ENCODE data around the gene NOD2.

NOD2 gene

DNA sequence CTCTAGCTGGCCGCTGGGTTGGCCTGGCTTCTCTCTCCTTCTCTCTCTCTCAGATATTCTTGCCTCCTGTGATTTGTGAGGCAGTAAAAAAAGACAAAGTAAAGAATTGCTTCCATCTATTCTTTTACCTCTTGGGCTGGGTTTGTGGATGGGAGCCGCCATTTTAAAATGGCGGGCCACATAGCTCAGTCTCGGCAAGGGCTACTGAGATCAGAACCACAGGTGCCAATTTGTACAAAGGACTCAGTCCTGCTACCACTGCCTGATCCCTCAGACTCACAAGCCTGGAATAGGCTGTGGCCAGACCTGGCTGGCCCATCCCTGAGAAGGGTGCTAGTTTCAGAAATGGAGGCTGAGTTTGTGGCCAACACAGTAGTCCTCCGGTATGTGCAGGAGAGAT lies 24.1 kb downstream of the NOD2 start:
- no peak for DNase-seq (ENCODE audit: low read depth)

DNA sequence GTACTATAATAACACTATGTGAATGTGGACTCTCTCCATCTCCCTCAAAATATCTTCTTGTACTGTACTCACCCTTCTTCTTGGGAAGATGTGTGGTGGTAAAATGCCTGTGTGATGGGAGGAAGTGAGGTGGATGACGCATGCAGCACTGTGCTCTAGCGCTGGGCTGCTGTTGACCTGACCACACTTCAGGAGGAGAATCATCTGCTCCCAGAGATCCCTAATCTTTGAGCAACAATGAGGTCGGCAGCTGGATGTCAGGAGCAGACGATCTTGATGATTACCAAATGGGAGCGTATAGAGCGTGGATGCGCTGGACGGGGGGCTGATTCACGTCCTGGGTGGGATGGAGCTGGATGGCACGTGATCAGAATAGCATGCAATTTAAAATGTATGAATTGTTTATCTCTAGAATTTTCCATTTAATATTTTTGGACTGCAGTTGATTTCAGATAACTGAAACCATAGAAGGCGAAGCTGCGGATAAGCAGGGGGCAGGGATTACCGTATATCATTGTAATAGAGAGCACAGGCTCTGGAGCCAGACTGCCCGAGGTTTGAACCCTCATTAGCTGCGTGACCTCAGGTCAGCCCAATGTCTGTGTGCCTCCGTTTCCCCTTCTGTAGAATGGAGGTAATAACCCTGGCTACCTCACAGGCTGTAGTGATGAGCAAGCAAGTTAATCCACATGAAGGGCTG lies 24.8 kb downstream of the NOD2 start:
- DNase-seq (ENCODE audit: low read depth): no peak

DNA sequence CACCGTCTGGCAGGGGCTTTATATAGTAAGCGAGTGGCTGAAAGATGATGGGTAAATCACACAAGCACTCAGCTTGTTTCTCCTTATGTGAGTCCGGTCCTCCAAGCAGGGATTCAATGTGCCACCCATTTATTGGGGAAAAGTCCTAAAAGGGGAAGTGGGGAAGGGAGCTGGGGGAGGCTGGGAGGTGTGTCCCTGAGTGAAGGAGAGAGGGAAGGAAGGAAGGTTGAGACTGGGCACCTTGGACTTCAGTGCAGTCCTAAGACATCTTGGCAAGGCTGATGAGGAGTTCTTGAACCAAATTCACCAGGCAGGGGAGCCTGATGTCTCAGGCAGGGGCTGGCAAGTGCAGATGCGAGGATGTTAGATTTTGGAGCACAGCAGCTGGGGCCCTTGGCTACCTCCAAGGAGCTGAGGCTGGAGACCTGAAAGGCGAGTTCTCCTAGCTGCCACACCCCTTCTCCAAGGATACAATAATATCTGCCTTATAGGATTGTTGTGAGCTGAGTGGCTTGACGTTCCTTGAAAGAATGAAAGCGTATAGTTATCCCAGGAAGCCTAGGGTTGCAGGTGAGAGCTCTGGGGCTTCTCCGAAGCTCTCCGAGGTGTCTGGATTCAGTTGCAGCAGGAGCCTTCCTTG lies 25.5 kb downstream of the NOD2 start:
- DNase-seq (ENCODE audit: low read depth): no peak

DNA sequence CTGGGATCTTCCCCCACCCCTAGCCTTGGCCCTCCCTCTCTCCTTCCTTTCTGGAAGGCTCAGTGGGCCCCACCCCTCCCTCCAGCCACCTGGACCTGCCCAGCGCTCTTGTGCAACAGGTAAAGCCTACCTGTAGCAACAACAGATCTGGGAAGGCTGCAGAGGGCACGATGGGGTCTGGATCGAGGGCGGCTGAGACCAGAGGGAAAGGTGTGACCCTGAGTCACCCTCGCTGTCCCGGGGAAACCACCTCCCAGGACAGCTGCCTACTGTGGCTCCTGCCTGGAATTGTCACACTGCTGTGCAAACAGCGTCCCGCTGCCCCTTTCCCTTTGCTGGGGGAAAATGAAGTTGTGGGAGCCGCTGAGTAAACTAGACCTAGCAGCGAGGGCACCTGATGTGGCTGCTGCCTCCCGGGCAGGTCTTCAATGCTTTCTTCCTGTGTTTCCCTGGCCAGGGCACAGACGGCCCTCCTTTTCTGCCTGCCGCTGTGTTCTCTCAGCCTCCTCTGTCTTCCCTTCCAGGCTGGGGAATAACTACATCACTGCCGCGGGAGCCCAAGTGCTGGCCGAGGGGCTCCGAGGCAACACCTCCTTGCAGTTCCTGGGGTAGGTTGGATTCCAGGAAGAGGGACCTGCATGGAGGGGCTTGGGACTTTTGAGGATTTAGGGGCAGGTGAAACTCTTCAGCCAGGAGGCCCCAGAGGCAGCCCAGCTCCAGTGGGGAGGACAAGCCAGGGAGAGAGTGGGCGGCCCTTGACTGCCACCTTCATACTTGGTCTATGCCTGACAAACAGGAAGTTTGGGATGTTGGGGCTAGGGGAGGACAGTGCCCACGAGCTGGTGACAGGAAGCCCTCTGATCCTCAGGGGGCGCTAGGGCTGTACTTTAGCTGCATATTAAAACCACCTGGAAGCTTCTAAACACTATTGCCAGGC lies 26.3 kb downstream of the NOD2 start:
- DNase-seq (ENCODE audit: low read depth): no peak

DNA sequence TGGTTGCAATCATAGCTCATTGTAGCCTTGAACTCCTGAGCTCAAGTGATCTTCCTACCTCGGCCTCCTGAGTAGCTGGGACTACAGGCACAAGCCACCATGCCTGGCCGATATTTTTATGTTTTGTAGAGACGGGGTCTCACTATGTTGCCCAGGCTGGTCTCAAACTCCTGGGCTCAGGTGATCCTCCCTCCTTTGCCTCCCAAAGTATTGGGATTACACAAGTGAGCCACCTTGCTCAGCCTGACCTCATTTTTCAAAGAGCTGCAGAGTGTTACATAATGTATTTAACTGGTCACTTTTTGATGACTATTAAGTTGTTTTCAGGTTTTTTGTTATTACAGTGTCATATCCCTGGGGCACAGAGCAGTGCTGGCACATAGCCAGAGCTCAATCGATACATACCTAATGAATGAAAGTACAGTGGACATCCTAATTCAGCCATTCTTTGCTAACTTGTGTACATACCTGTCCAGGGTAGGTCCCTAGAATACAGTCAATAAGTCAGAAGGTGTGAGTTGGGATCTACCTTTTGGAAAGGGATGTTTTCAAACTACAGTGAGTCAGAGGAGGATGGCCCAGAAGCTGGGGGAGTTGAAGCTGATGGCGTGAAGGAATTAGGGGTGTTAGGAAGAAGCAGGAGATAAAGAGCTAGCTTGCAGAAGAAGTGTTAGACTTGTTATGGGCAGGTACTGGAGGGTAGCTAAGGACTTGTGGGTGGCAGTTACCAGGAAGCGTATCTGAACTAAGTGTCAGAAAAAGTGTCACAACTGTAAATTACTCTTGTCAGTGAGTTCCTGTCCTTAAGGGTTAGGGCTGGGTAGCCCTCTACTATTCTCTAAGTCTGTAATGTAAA lies 28.4 kb downstream of the NOD2 start:
- DNase-seq (ENCODE audit: low read depth): no peak

DNA sequence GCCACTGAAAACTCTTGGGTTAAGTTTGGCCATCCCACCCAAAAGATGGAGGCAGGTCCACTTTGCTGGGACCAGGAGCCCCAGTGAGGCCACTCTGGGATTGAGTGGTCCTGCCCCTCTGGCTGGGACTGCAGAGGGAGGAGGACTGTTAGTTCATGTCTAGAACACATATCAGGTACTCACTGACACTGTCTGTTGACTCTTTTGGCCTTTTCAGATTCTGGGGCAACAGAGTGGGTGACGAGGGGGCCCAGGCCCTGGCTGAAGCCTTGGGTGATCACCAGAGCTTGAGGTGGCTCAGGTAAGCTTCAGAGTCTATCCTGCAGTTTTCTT lies 29.0 kb downstream of the NOD2 start:
- no peak for DNase-seq (ENCODE audit: low read depth)

DNA sequence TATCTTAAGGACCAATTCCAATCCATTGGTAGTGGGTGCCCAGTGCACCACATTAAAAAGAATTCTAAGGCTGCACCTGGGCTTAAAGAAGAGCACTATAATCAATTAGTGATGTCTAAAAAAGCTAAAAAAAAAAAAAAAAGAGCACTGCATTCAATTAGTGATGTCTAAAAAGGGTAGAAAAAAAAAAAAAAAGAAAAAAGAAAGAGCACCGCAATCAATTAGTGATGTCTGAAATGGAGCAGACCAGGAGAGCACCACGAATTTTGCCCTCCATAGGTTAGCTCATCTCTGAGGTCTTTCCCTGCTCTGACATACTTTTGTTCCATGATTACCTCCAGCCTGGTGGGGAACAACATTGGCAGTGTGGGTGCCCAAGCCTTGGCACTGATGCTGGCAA lies 29.6 kb downstream of the NOD2 start:
- no peak for DNase-seq (ENCODE audit: low read depth)

DNA sequence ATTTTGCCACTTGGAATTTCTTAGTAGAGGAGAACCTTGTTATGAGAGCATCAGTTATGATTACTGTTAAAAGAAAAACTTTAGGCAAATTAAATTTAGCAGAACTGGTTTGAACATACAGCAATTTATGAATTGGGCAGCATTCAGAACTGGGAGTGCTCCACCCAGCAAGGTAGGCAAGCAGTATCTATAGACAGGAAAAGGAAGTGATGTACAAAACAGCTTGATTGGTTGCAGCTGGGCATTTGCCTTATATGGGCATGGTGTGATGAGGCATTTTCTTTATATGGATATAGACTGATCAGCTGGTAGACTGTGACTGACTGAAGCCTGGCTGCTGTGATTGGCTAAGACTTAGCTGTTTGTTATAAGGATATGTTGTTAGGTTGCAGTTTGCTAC lies 30.9 kb downstream of the NOD2 start:
- no peak for DNase-seq (ENCODE audit: low read depth)

DNA sequence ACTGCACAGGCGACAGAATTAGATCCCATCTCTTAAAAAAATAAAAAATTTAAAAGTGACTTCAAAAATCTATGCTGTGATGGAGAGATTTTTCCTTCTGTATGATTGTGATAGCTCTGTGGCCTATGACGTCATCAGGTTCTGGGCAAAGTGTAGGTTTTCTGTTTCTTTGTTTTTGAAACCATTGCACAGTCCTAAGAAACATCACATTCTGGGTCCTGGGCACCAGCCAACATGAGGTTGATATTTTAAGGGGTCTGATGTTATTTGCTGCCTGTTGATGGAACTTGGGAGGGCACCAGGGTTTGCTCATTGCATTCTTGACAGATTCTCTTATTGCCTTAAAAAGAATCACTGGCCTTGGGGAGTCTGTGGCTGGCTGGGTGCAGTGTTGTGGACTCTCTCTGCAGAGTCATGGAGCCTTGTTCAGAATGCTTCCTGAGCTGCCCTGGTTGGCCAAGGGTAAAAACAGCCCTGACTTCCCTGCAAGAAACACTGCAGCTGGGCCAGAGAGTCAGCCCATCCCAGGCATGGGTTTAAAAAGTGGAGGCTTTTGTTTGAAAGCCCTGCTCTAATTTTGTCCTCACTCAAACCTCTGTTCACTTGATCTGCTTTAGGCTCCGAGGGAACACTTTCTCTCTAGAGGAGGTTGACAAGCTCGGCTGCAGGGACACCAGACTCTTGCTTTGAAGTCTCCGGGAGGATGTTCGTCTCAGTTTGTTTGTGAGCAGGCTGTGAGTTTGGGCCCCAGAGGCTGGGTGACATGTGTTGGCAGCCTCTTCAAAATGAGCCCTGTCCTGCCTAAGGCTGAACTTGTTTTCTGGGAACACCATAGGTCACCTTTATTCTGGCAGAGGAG lies 38.0 kb downstream of the NOD2 start:
- no peak for DNase-seq (ENCODE audit: low read depth)

DNA sequence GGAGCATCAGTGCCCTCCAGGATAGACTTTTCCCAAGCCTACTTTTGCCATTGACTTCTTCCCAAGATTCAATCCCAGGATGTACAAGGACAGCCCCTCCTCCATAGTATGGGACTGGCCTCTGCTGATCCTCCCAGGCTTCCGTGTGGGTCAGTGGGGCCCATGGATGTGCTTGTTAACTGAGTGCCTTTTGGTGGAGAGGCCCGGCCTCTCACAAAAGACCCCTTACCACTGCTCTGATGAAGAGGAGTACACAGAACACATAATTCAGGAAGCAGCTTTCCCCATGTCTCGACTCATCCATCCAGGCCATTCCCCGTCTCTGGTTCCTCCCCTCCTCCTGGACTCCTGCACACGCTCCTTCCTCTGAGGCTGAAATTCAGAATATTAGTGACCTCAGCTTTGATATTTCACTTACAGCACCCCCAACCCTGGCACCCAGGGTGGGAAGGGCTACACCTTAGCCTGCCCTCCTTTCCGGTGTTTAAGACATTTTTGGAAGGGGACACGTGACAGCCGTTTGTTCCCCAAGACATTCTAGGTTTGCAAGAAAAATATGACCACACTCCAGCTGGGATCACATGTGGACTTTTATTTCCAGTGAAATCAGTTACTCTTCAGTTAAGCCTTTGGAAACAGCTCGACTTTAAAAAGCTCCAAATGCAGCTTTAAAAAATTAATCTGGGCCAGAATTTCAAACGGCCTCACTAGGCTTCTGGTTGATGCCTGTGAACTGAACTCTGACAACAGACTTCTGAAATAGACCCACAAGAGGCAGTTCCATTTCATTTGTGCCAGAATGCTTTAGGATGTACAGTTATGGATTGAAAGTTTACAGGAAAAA lies 38.8 kb downstream of the NOD2 start:
- no peak for DNase-seq (ENCODE audit: low read depth)

DNA sequence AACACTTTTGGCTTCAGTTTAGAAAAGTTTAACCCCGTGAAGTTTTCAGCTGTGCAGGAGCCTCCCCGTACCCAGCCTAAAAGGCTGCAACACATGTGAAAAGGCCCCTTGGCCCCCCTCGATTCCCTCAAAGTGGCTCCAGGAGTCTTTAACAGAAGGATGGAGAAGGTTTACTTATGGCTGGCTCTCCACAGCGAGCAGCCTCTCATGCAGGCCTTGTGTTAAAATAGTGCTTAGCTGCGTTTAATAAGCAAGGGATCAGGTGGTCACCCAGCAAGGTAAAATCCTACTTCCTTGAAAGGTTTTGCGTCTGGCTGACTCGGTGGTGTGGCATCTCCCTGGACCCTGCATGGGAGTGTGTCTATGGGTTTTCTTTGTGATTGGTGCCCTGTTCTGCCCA lies 40.1 kb downstream of the NOD2 start:
- no peak for DNase-seq (ENCODE audit: low read depth)

DNA sequence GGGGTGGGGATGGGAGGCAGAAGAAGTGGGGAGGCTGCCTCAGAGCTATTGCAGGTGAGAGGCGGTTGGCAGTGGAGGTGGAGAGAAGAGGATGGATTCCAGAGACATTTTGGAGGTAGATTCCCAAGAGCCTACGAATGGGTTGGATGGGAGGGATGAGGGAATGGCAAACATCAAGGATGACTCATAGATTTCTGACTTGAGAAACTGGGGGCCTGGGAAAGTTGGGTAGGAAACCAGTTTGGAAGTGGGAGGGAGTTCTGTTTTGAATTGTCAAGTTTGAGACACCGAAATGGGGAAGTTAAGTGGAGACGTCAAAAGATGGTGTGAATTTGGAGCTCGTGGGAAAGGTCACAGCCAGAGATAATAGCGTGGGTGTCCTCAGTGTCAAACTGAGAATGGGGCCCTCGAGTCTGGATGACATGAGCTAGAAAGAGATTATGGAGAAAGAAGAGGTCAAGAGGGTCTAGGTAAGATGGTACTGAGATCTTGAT lies 42.3 kb downstream of the NOD2 start:
- DNase-seq (ENCODE audit: low read depth): no peak

DNA sequence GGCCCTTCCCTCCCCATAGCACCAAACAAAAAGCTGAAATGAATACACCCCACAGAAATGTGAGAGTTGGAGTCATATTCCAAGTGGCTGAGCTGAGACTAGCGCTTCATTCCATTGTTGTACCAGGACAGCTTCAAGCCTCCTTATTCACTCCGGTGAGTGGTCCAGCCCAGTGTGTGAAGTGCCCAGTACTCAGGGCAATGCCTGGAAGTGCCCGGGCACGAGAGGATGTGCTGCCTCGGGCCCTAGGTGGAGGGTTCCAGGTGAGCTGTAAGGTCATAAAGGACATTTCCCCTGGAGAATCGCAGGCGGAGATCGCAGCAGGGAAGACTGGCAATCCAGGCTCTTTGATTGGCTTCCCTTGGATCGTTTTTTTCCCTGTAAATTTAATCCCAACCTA lies 43.0 kb downstream of the NOD2 start:
- no peak for DNase-seq (ENCODE audit: low read depth)

DNA sequence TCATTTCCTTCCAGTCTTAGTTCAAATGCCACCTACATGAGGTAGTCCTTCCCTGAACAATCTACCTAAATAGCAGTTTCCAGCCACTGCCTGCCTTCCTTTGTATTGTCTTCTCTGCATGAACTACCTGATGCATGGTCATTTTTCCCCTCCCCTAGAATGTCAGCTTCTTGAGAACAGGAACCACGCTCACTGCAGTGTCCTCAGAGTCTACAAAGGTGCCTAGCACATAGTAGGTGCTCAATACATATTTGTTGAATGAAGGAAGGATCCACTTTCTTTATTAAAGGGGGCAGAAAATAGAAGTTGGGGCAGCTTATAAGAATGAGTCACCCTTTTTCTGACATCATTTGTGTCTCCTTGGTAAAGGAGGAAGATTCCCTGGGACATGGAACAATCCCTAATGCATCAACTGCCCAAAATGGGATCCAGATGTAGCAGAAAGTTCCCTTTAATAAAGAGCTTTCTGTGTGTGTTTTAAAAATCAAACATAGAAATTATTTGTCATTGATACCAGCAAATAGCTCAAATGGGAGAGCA lies 44.1 kb downstream of the NOD2 start:
- DNase-seq (ENCODE audit: low read depth): no peak

DNA sequence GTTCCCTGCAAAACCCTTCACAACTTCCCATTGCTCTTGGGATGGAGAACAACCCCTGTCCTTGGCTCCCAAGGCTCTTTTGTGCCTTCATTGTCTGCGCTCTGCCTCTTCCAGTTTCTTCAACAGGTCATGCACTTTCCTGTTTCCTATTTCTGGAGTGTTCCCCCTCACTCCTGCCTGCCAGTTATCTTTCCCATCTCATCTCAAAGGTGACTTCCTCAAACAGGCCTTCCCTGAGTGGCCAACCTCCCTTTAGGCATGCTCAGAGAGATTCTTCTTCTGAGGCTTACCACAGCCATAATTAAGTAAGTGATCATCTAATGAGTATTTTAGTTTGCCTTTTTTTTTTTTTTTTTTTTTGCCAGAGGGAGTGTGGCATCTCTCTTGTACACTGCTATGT lies 45.6 kb downstream of the NOD2 start:
- no peak for DNase-seq (ENCODE audit: low read depth)

DNA sequence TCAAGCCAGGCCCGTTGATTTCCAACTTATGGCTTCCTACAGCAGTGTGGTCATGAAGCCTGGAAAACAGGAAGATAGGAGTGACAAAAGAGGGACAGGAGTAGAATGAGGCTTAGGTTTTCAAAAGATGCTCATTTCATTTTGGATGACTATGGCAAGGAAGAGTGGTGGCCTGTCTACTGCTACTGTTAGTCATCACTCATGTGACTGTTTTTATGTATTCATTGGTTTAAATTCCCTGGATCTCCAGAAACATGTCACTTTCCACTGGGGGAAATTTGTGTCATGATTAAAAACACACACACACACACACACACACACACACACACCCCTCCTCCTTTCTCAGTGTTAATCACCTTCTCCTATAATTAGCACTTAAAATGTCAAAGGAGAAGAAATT lies 47.3 kb downstream of the NOD2 start:
- DNase-seq (ENCODE audit: low read depth): no peak

DNA sequence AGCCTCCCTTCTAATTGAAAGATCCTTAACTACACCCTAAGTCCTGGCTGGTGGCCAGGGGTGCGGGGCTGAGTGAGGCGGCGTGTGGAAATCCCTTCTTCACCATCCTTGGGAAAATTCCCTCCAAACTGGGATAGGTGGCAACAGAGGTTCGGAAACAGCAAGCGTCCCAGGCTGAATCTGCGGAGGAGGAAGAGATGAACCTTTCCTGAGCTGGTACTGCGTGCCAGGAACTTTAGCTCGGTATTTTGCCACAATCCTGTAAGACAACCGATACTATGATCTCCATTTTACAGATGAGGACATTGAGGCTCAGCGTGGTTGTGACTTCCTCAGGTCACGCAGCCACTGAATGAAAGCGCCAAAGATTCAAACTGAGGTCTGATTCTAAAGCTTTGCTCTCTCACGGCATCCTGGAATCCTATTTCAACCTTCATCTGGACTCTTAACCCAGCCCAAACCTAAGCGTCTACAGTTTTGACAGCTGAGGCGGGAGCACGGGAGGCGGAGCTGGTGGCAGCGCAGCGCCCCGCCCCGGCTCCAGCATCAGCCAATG lies 47.9 kb downstream of the NOD2 start:
- DNase-seq (ENCODE audit: low read depth): no peak

DNA sequence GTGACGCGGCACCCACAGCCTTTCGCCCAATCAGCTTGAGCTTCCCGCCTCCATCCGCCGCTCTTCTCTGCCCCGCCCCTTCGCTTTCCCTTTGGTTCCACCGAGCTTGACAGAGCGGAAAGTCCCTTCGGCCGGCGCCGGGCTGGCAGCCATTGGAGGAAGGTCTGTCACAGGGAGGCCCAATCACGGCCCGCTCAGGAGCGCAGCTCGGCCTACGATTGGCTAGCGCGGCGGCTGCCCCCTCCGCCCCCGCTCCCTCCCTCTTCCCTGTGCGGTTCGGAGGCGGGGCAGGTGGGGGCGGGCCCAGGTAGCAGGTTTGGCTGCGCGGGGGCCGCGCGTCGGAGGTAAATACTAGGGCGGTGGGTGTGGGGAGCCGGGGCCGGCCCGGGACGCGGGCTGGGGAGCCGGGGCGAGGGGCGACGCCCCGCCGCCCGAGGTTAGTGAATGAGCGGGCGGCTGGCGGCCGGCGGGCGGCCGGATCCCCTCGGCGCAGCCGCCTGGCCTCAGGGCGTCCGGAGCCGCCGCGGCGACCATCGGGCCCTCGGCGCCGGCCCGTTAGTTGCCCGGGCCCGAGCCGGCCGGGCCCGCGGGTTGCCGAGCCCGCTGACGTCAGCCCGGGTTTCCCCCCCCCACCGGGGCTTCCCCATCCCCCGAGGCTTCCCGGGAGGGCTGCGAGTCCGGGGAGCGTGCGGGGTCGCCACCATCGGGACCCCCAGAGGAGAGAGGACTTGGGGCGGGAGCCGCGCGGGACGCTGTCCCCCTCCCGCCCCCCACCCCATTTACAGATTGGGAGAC lies 48.6 kb downstream of the NOD2 start, which contains the start of gene CYLD:
TSS of gene CYLD (plus strand) at position 306 of the 795 bp plus-strand sequence. CDS start 7,613 bp downstream, outside the sequence.
- DNase-seq (ENCODE audit: low read depth): peak; percentile 97

Measured in stimulated activated CD8-positive, alpha-beta memory T cell treated with anti-CD3 and anti-CD28 coated beads, Interleukin-7, amount 100 ng/mL, for 24 hours (primary cell).